Stimulated activated CD4-positive, alpha-beta T cell treated with anti-CD3 and anti-CD28 coated beads, Interleukin-2, amount 100 ng/mL, for 24 hours (primary cell): ENCODE measurements around the gene GLP2R.
A peak's percentile ranks its signal among the peaks of the same experiment; 100 is the strongest.

Experiments used
- DNase-seq, 2 donors: peaks; one replicate each; pipeline ENCODE4 v3.0.0-alpha.2; 2020

GLP2R gene

GRCh38 chr17:9859781-9860180, 34.1 kb downstream of the GLP2R start:
- DNase-seq, result no peak

GRCh38 chr17:9860851-9861250, 35.1 kb downstream of the GLP2R start:
- no peak for DNase-seq

- DNase-seq, result no peak
These were observed 36.5 kb downstream of the GLP2R start for GRCh38 chr17:9862220-9862619.

GRCh38 chr17:9862949-9863348, 37.2 kb downstream of the GLP2R start:
- no peak for DNase-seq

- no peak for DNase-seq
These were observed 39.9 kb downstream of the GLP2R start for GRCh38 chr17:9865586-9865985.

- DNase-seq, result no peak
These were observed 42.8 kb downstream of the GLP2R start for GRCh38 chr17:9868552-9868951.

- no peak for DNase-seq
These were observed 47.1 kb downstream of the GLP2R start for GRCh38 chr17:9872852-9873251.

GRCh38 chr17:9874722-9875121, 49.0 kb downstream of the GLP2R start:
- DNase-seq, result no peak

- no peak for DNase-seq
These were observed 49.7 kb downstream of the GLP2R start for GRCh38 chr17:9875441-9875840.

GRCh38 chr17:9878356-9878755, 52.6 kb downstream of the GLP2R start:
- DNase-seq, result no peak

- no peak for DNase-seq
These were observed 53.2 kb downstream of the GLP2R start for GRCh38 chr17:9878786-9879525.

- DNase-seq, result no peak
These were observed 54.9 kb downstream of the GLP2R start for GRCh38 chr17:9880582-9880999.

- no peak for DNase-seq
These were observed 57.7 kb downstream of the GLP2R start for GRCh38 chr17:9883451-9883850.

- DNase-seq, result no peak
These were observed 60.6 kb downstream of the GLP2R start for GRCh38 chr17:9886141-9886930.

- no peak for DNase-seq
These were observed 61.8 kb downstream of the GLP2R start for GRCh38 chr17:9887508-9887907.

GRCh38 chr17:9890124-9890523, 64.4 kb downstream of the GLP2R start:
- DNase-seq, result peak in 1 of 2 donors; percentile 17

- DNase-seq, result no peak
These were observed 67.8 kb downstream of the GLP2R start for GRCh38 chr17:9893411-9894012.

- DNase-seq, result no peak
These were observed 68.5 kb downstream of the GLP2R start for GRCh38 chr17:9894231-9894630.

- DNase-seq, result no peak
These were observed 70.2 kb downstream of the GLP2R start for GRCh38 chr17:9895923-9896322.

- no peak for DNase-seq
These were observed 71.7 kb downstream of the GLP2R start for GRCh38 chr17:9897372-9897968.

- DNase-seq, result no peak
These were observed 73.1 kb downstream of the GLP2R start for GRCh38 chr17:9898812-9899211.

- DNase-seq, result no peak
These were observed 73.7 kb downstream of the GLP2R start for GRCh38 chr17:9899280-9900043.
